H1 (cell line): ENCODE measurements around the gene CNPY4. TPM values are rescaled to one million over a fixed set of nuclear protein-coding genes. Genes with fewer than 3 reads are reported as not detected.

Source experiments
- CTCF ChIA-PET: fragments of 300-600 bp; sonication (Branson Sonifier 250); formaldehyde crosslinking; loops from one replicate; lab custom pipeline; 2021; ENCODE audit not compliant: partially characterized antibody; lab: Charles Lee
- POLR2A ChIA-PET: fragments of 300-600 bp; sonication (Branson Sonifier 250); formaldehyde crosslinking; loops from one replicate; lab custom pipeline; 2021; ENCODE audit warnings: inconsistent platforms; ENCODE audit not compliant: partially characterized antibody; lab: Charles Lee
- DNase-seq, 2 experiments: peaks; one replicate each; pipeline versions ENCODE4 v3.0.0 to v3.0.0-alpha.2; 2010 to 2022; ENCODE audit warnings: low spot score in 2 of 2, low read depth in 1 of 2, mixed read lengths in 1 of 2
- FAIRE-seq: peaks from 2 replicates; lab custom pipeline; 2011; peaks lifted over from hg19 to GRCh38; lab: Jason Lieb, UNC
- H2AFZ ChIP-seq: 2 replicates; pipeline ENCODE4 v1.8.1; 2012; ENCODE audit warnings: low read length, inconsistent platforms
- H2AK5ac ChIP-seq: 2 replicates; pipeline ENCODE4 v1.6.1; 2013; ENCODE audit warnings: low read depth, low read length
- H2BK120ac ChIP-seq: replicated peaks from 2 replicates; pipeline ENCODE3; 2013; ENCODE audit warnings: low read depth, low read length, inconsistent platforms
- H2BK12ac ChIP-seq: 2 replicates; pipeline ENCODE4 v1.6.1; 2013; ENCODE audit warnings: low read depth, low read length
- H2BK15ac ChIP-seq: 2 replicates; pipeline ENCODE4 v1.6.1; 2013; ENCODE audit warnings: low read length
- H2BK20ac ChIP-seq: 2 replicates; pipeline ENCODE4 v1.6.1; 2013; ENCODE audit warnings: low read length
- H2BK5ac ChIP-seq: 2 replicates; pipeline ENCODE4 v1.6.1; 2013; ENCODE audit warnings: low read depth, low read length
- H3K14ac ChIP-seq: 2 replicates; pipeline ENCODE4 v1.6.1; 2013; ENCODE audit warnings: inconsistent platforms; ENCODE audit not compliant: insufficient read length
- H3K18ac ChIP-seq: 2 replicates; pipeline ENCODE4 v1.6.1; 2013; ENCODE audit warnings: low read length; ENCODE audit errors: extremely low read depth
- H3K23ac ChIP-seq: 2 replicates; pipeline ENCODE4 v1.6.1; 2013; ENCODE audit warnings: inconsistent platforms; ENCODE audit not compliant: insufficient read length
- H3K23me2 ChIP-seq: 2 replicates; pipeline ENCODE4 v1.6.1; 2013; ENCODE audit warnings: low read depth, low read length
- H3K27ac ChIP-seq: 2 replicates; pipeline ENCODE4 v1.6.1; 2011; ENCODE audit warnings: low read depth, low read length, inconsistent platforms
- H3K27me3 ChIP-seq, 4 experiments: replicated peaks in 1 of 4; 1 replicate in 1 of 4; 2 replicates in 3 of 4; pipeline versions ENCODE4 v1.6.1 to v1.8.1; 2011 to 2013; ENCODE audit warnings: low read length in 3 of 4, mild to moderate bottlenecking in 3 of 4, inconsistent platforms in 2 of 4, mixed read lengths in 2 of 4, moderate library complexity in 1 of 4; ENCODE audit not compliant: control insufficient read depth in 3 of 4, insufficient read depth in 3 of 4; ENCODE audit errors: extremely low read depth in 1 of 4
- H3K36me3 ChIP-seq, 4 experiments: 2 replicates each; pipeline versions ENCODE4 v1.6.1 to v1.8.1; 2011 to 2013; ENCODE audit warnings: mild to moderate bottlenecking in 4 of 4, low read length in 3 of 4, moderate library complexity in 2 of 4, control low read depth in 1 of 4, inconsistent platforms in 1 of 4; ENCODE audit not compliant: insufficient read depth in 4 of 4, control insufficient read depth in 2 of 4
- H3K4ac ChIP-seq: replicated peaks from 2 replicates; pipeline ENCODE3; 2013; ENCODE audit warnings: low read length, low read depth, mixed read lengths, inconsistent platforms; ENCODE audit not compliant: insufficient read length
- H3K4me1 ChIP-seq, 4 experiments: replicated peaks in 1 of 4; 1 replicate in 1 of 4; 2 replicates in 3 of 4; pipeline versions ENCODE4 v1.6.1 to v1.8.1; 2011 to 2013; ENCODE audit warnings: low read length in 3 of 4, inconsistent platforms in 2 of 4, mixed read lengths in 1 of 4; ENCODE audit not compliant: insufficient read depth in 4 of 4, control insufficient read depth in 3 of 4
- H3K4me2 ChIP-seq, 2 experiments: 2 replicates each; pipeline versions ENCODE4 v1.6.1 to v1.8.1; 2011 to 2013; ENCODE audit warnings: low read depth in 2 of 2, low read length in 2 of 2, control low read depth in 1 of 2, inconsistent platforms in 1 of 2, mild to moderate bottlenecking in 1 of 2; ENCODE audit not compliant: insufficient read depth in 1 of 2
- H3K4me3 ChIP-seq, 4 experiments: fragments of 200-600, 300-600 bp in 1 of 4; sonication (generic), shearing (Covaris generic), sonication (Bioruptor Twin) in 1 of 4; 2 replicates each; pipeline versions ENCODE4 v1.5.1 to v1.8.1; 2011 to 2016; ENCODE audit warnings: low read length in 4 of 4, low read depth in 3 of 4, control low read depth in 2 of 4, inconsistent platforms in 2 of 4, mild to moderate bottlenecking in 2 of 4, mixed read lengths in 1 of 4, moderate library complexity in 1 of 4; ENCODE audit not compliant: insufficient read depth in 2 of 4; ENCODE audit errors: extremely low read depth in 1 of 4
- H3K56ac ChIP-seq: replicated peaks from 2 replicates; pipeline ENCODE3; 2013; ENCODE audit warnings: low read depth, mild to moderate bottlenecking, mixed read lengths, low read length, inconsistent platforms; ENCODE audit not compliant: insufficient read length
- H3K79me1 ChIP-seq: 2 replicates; pipeline ENCODE4 v1.6.1; 2013; ENCODE audit warnings: low read depth, low read length, control low read depth
- H3K79me2 ChIP-seq, 2 experiments: 2 replicates each; pipeline versions ENCODE4 v1.6.1 to v1.8.1; 2012 to 2013; ENCODE audit warnings: low read length in 2 of 2, mild to moderate bottlenecking in 2 of 2, inconsistent platforms in 1 of 2; ENCODE audit not compliant: insufficient read depth in 2 of 2, control insufficient read depth in 1 of 2
- H3K9ac ChIP-seq, 4 experiments: replicated peaks in 1 of 4; 1 replicate in 1 of 4; 2 replicates in 3 of 4; pipeline versions ENCODE4 v1.6.1 to v1.8.1; 2011 to 2013; ENCODE audit warnings: low read depth in 3 of 4, low read length in 3 of 4, control low read depth in 2 of 4, mild to moderate bottlenecking in 2 of 4, moderate library complexity in 2 of 4, inconsistent platforms in 1 of 4; ENCODE audit errors: extremely low read depth in 1 of 4
- H3K9me3 ChIP-seq, 2 experiments: 2 replicates each; pipeline versions ENCODE4 v1.6.1 to v1.8.1; 2012 to 2013; ENCODE audit warnings: mild to moderate bottlenecking in 2 of 2, moderate library complexity in 2 of 2, control low read depth in 1 of 2, inconsistent platforms in 1 of 2, low read depth in 1 of 2, low read length in 1 of 2, mixed read lengths in 1 of 2; ENCODE audit not compliant: insufficient read depth in 2 of 2
- H4K20me1 ChIP-seq, 2 experiments: replicated peaks in 1 of 2; 2 replicates each; pipeline versions ENCODE3 to v1.8.1; 2011 to 2013; ENCODE audit warnings: inconsistent platforms in 2 of 2, low read length in 2 of 2, mild to moderate bottlenecking in 1 of 2; ENCODE audit not compliant: insufficient read depth in 2 of 2, control insufficient read depth in 1 of 2
- H4K5ac ChIP-seq: 2 replicates; pipeline ENCODE4 v1.6.1; 2013; ENCODE audit warnings: low read length, low read depth, mixed read lengths, inconsistent platforms; ENCODE audit not compliant: insufficient read length
- H4K8ac ChIP-seq: 2 replicates; pipeline ENCODE4 v1.8.0; 2013; ENCODE audit warnings: mild to moderate bottlenecking, moderate library complexity, low read length, inconsistent platforms; ENCODE audit not compliant: insufficient read depth; ENCODE audit errors: extremely low read depth
- H4K91ac ChIP-seq: replicated peaks from 2 replicates; pipeline ENCODE3; 2013; ENCODE audit warnings: low read length, mixed read lengths, inconsistent platforms; ENCODE audit not compliant: insufficient read length
- WGBS, 2 experiments: shearing (Covaris generic) in 1 of 2; methylation state at CpG; one replicate each; pipeline versions ENCODE4 v1.1.6 to v1.1.7; 2013 to 2015; ENCODE audit warnings: low lambda C conversion rate in 2 of 2, mixed read lengths in 2 of 2, inconsistent platforms in 1 of 2, low coverage in 1 of 2, missing lambda C conversion rate in 1 of 2; ENCODE audit not compliant: insufficient replicate concordance in 2 of 2, insufficient coverage in 1 of 2, insufficient read length in 1 of 2; ENCODE audit errors: extremely low coverage in 1 of 2, missing lambda C conversion rate in 1 of 2; 5-methylcytosine and 5-hydroxymethylcytosine counted together
- polyA plus RNA-seq, 7 experiments: library from polyadenylated mRNA; depleted of rRNA in 3 of 7; stranded (reverse) in 5 of 7; unstranded in 2 of 7; fragments of >200 nt in 5 of 7; fragments of 200-250 nt in 2 of 7; gene quantifications; 1 replicate in 5 of 7; 2 replicates in 1 of 7; 4 replicates in 1 of 7; pipeline versions ENCODE4 v1.2.1 to v1.2.3, GENCODE V29; 2011 to 2013; ENCODE audit warnings: missing spikeins in 2 of 7, mixed read lengths in 2 of 7
- total RNA-seq: library from RNA; stranded (reverse); fragmentation: NEBNext Ultra II Directional; extraction: Animal tissue kit (Norgen Biotek cat#: 25700); gene quantifications from 2 replicates; pipeline ENCODE4 v1.2.1, GENCODE V29; 2021

CNPY4 gene
- total and polyA plus RNA-seq, 2 of the 8 experiments (the other 6 are each of a cell fraction or from before 2014, with no cell fraction given), result 10.2 to 15.3 TPM

DNA sequence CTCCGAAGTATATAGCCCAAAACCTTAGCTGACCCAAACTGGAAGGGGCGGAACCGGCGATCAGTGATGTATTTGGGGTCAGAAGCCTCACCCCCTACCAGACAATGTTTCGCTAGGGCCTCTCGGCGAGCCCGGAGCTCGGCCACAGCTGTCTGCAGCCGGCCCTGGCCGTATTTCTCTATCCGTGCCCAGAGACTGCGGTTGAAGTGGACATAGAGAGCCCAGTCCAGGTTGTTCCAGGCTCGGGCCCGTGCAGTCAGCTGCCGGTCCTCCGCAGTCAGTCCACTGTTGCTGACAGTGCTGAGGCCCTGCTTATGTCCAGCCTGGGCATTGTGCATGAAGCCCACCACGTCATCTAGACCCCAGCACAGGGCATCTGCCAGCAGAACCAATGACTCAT is 40.6 kb downstream of the CNPY4 start:
- no peak overlapping the region for H2BK12ac ChIP-seq
- H3K4me1 ChIP-seq, result peaks cover 0 to 15% (median 9%) of the 10 kb centered on the region in 4 experiments; a peak in 5 of 7 replicates
- H3K36me3 ChIP-seq, result peaks cover 6 to 20% (median 14%) of the 10 kb centered on the region in 4 experiments
- H4K91ac ChIP-seq, result no peak overlapping the region
- 96% methylated on average over 18 of the region's 18 CpGs; no CpG with 5 or more reads in 1 of the 2 experiments for WGBS, 2 experiments
- H3K79me1 ChIP-seq, result no peaks in the 10 kb centered on the region; the same call in 1 of the 2 replicates
- FAIRE-seq, result no peak
- no peak overlapping the region; the same call in 1 of the 2 replicates for H3K27ac ChIP-seq
- H2AK5ac ChIP-seq, result no peak overlapping the region
- no peak overlapping the region for H2BK5ac ChIP-seq
- DNase-seq, result no peak
- no peak overlapping the region for H3K14ac ChIP-seq
- H3K4me2 ChIP-seq, result no peak overlapping the region
- ChIA-PET CTCF (interaction anchor here (0.9 to 7.9 kb wide), 7 partner anchors 11 to 57 kb away, joined by 3 to 83 read pairs (median 3); partner anchors contain the start of gene LAMTOR4), POLR2A (interaction anchor here (0.6 to 9.9 kb wide), 10 partner anchors 8 to 346 kb away, joined by 3 to 145 read pairs (median 3); partner anchors contain the start of genes AP4M1, GAL3ST4, LAMTOR4 and MBLAC1)
- H3K9me3 ChIP-seq, result no peaks in the 10 kb centered on the region
- no peak overlapping the region for H2BK20ac ChIP-seq
- H3K23ac ChIP-seq, result no peak overlapping the region
- H2BK120ac ChIP-seq, result no peak overlapping the region
- H3K18ac ChIP-seq, result no peak overlapping the region
- no peak overlapping the region for H3K56ac ChIP-seq
- no peak overlapping the region for H3K4me3 ChIP-seq
- H2BK15ac ChIP-seq, result no peak overlapping the region
- H4K5ac ChIP-seq, result no peak overlapping the region
- no peak overlapping the region for H4K8ac ChIP-seq
- no peak overlapping the region for H2AFZ ChIP-seq
- H4K20me1 ChIP-seq, result peaks cover 8 to 23% of the 10 kb centered on the region in 2 experiments
- H3K4ac ChIP-seq, result no peak overlapping the region
- H3K23me2 ChIP-seq, result peaks cover 6% of the 10 kb centered on the region
- no peaks in the 10 kb centered on the region for H3K27me3 ChIP-seq
- H3K9ac ChIP-seq, result no peak overlapping the region
- H3K79me2 ChIP-seq, result no peaks in the 10 kb centered on the region
